Trophoblast cell (in vitro differentiated cells and primary cell): ENCODE data around the gene NR2F6.

Experiments used
- DNase-seq, 2 donors: peaks; one replicate each; pipeline ENCODE4 v3.0.0-alpha.2; 2016
- H2AFZ ChIP-seq: 2 replicates; pipeline ENCODE4 v1.6.1; 2013; ENCODE audit warnings: low read length, moderate library complexity, mild to moderate bottlenecking; ENCODE audit not compliant: insufficient read depth, poor library complexity
- H2AK5ac ChIP-seq: 2 replicates; pipeline ENCODE4 v1.6.1; 2013; ENCODE audit warnings: mild to moderate bottlenecking, low read length
- H2BK120ac ChIP-seq: 2 replicates; pipeline ENCODE4 v1.6.1; 2013; ENCODE audit warnings: low read length, mild to moderate bottlenecking, moderate library complexity; ENCODE audit not compliant: insufficient read depth, poor library complexity
- H2BK12ac ChIP-seq: 2 replicates; pipeline ENCODE4 v1.6.1; 2013; ENCODE audit warnings: mild to moderate bottlenecking, low read length, moderate library complexity
- H2BK5ac ChIP-seq: 2 replicates; pipeline ENCODE4 v1.6.1; 2013; ENCODE audit warnings: low read length, low read depth, moderate library complexity, mild to moderate bottlenecking; ENCODE audit not compliant: poor library complexity
- H3K14ac ChIP-seq: 2 replicates; pipeline ENCODE4 v1.6.1; 2013; ENCODE audit warnings: mild to moderate bottlenecking, low read length
- H3K18ac ChIP-seq: 2 replicates; pipeline ENCODE4 v1.6.1; 2013; ENCODE audit warnings: mild to moderate bottlenecking, low read length
- H3K23ac ChIP-seq: 2 replicates; pipeline ENCODE4 v1.6.1; 2013; ENCODE audit warnings: low read length
- H3K27ac ChIP-seq: 2 replicates; pipeline ENCODE4 v1.5.1; 2013; ENCODE audit warnings: low read depth, mild to moderate bottlenecking, inconsistent platforms, low read length, moderate library complexity
- H3K27me3 ChIP-seq: 2 replicates; pipeline ENCODE4 v1.6.1; 2013; ENCODE audit warnings: inconsistent platforms, mild to moderate bottlenecking, low read length, moderate library complexity; ENCODE audit not compliant: insufficient read depth
- H3K36me3 ChIP-seq, 2 experiments: 1 replicate in 1 of 2; 2 replicates in 1 of 2; pipeline ENCODE4 v1.6.1; 2013; ENCODE audit warnings: low read length in 2 of 2, mild to moderate bottlenecking in 2 of 2, moderate library complexity in 1 of 2; ENCODE audit not compliant: insufficient read depth in 2 of 2, control insufficient read depth in 1 of 2
- H3K4ac ChIP-seq: 2 replicates; pipeline ENCODE4 v1.6.1; 2013; ENCODE audit warnings: low read depth, mild to moderate bottlenecking, low read length, moderate library complexity
- H3K4me1 ChIP-seq, 2 experiments: 1 replicate in 1 of 2; 2 replicates in 1 of 2; pipeline ENCODE4 v1.6.1; 2013; ENCODE audit warnings: low read length in 2 of 2, mild to moderate bottlenecking in 2 of 2, moderate library complexity in 1 of 2; ENCODE audit not compliant: insufficient read depth in 2 of 2, control insufficient read depth in 1 of 2
- H3K4me2 ChIP-seq: 2 replicates; pipeline ENCODE4 v1.6.1; 2013; ENCODE audit warnings: inconsistent platforms, mild to moderate bottlenecking, low read length, moderate library complexity
- H3K4me3 ChIP-seq: 2 replicates; pipeline ENCODE4 v1.5.1; 2013; ENCODE audit warnings: mild to moderate bottlenecking, low read depth, low read length, inconsistent platforms
- H3K79me1 ChIP-seq: one replicate; pipeline ENCODE4 v1.6.1; 2013; ENCODE audit warnings: low read length
- H3K79me2 ChIP-seq: 2 replicates; pipeline ENCODE4 v1.6.1; 2013; ENCODE audit warnings: low read length, mild to moderate bottlenecking; ENCODE audit not compliant: control insufficient read depth, insufficient read depth, poor library complexity
- H3K9ac ChIP-seq: 2 replicates; pipeline ENCODE4 v1.6.1; 2013; ENCODE audit warnings: mild to moderate bottlenecking, low read length
- H3K9me3 ChIP-seq: 2 replicates; pipeline ENCODE4 v1.6.1; 2013; ENCODE audit warnings: low read depth, mild to moderate bottlenecking, control low read depth, inconsistent platforms, low read length; ENCODE audit not compliant: insufficient read depth
- H4K12ac ChIP-seq: 2 replicates; pipeline ENCODE4 v1.6.1; 2013; ENCODE audit warnings: low read depth, mild to moderate bottlenecking, low read length, moderate library complexity
- H4K8ac ChIP-seq: 2 replicates; pipeline ENCODE4 v1.6.1; 2013; ENCODE audit warnings: low read depth, mild to moderate bottlenecking, low read length, moderate library complexity
- H4K91ac ChIP-seq: one replicate; pipeline ENCODE4 v1.6.1; 2013; ENCODE audit warnings: low read depth, mild to moderate bottlenecking, low read length, moderate library complexity
- WGBS: extraction: QIAGEN DNeasy Blood & Tissue Kit; methylation state at CpG from one replicate; pipeline ENCODE4 v1.1.7; 2013; ENCODE audit warnings: missing lambda C conversion rate; ENCODE audit not compliant: insufficient read length, insufficient coverage; ENCODE audit errors: extremely low coverage; 5-methylcytosine and 5-hydroxymethylcytosine counted together

NR2F6 gene

GRCh38 chr19:17185590-17185989 is 60.1 kb downstream of the NR2F6 start:
- H3K79me1 ChIP-seq = no peaks in the 10 kb centered on the region
- no peak overlapping the region for H2BK120ac ChIP-seq
- H2AK5ac ChIP-seq = no peak overlapping the region
- H3K4ac ChIP-seq = no peak overlapping the region
- no peak for DNase-seq
- no peak overlapping the region for H3K23ac ChIP-seq
- H3K18ac ChIP-seq = no peak overlapping the region
- H3K14ac ChIP-seq = no peak overlapping the region
- no peak overlapping the region for H3K27ac ChIP-seq
- H4K12ac ChIP-seq = no peak overlapping the region
- H2AFZ ChIP-seq = no peak overlapping the region
- no peaks in the 10 kb centered on the region for H3K9me3 ChIP-seq
- H4K8ac ChIP-seq = no peak overlapping the region
- peaks cover 63 to 75% of the 10 kb centered on the region in 2 experiments for H3K36me3 ChIP-seq
- H3K4me3 ChIP-seq = no peak overlapping the region
- no peak overlapping the region for H2BK5ac ChIP-seq
- H3K4me2 ChIP-seq = no peak overlapping the region
- H2BK12ac ChIP-seq = no peak overlapping the region
- no peak overlapping the region for H4K91ac ChIP-seq
- WGBS = no CpG with 5 or more reads among the region's 8 CpGs
- H3K27me3 ChIP-seq = no peaks in the 10 kb centered on the region
- H3K4me1 ChIP-seq = no peaks in the 10 kb centered on the region
- no peak overlapping the region for H3K9ac ChIP-seq
- H3K79me2 ChIP-seq = no peaks in the 10 kb centered on the region

- H3K27me3 ChIP-seq = no peaks in the 10 kb centered on the region
- H2BK120ac ChIP-seq = no peak overlapping the region
- peak in 1 of 2 donors; percentile 33 for DNase-seq
- no peak overlapping the region for H3K27ac ChIP-seq
- H3K4me3 ChIP-seq = no peak overlapping the region
- H3K14ac ChIP-seq = no peak overlapping the region
- H3K4me2 ChIP-seq = no peak overlapping the region
- no peak overlapping the region for H4K91ac ChIP-seq
- no CpG with 5 or more reads among the region's 12 CpGs for WGBS
- no peak overlapping the region for H2BK12ac ChIP-seq
- H3K36me3 ChIP-seq = peaks cover 58 to 70% of the 10 kb centered on the region in 2 experiments
- no peak overlapping the region for H3K18ac ChIP-seq
- H3K9me3 ChIP-seq = no peaks in the 10 kb centered on the region
- H3K79me2 ChIP-seq = no peaks in the 10 kb centered on the region
- no peak overlapping the region for H4K8ac ChIP-seq
- H3K4me1 ChIP-seq = no peaks in the 10 kb centered on the region
- no peak overlapping the region for H2BK5ac ChIP-seq
- H3K9ac ChIP-seq = no peak overlapping the region
- H3K79me1 ChIP-seq = no peaks in the 10 kb centered on the region
- H3K23ac ChIP-seq = no peak overlapping the region
- no peak overlapping the region for H2AK5ac ChIP-seq
- H4K12ac ChIP-seq = no peak overlapping the region
- H2AFZ ChIP-seq = no peak overlapping the region
- H3K4ac ChIP-seq = no peak overlapping the region
Observed at GRCh38 chr19:17184371-17184841, 61.3 kb downstream of the NR2F6 start.

GRCh38 chr19:17183858-17184321 is 61.8 kb downstream of the NR2F6 start:
- Histone ChIP-seq H2BK120ac (no peak overlapping the region), H3K27me3 (no peaks in the 10 kb centered on the region), H3K9me3 (no peaks in the 10 kb centered on the region), H3K4me2 (no peak overlapping the region), H2AK5ac (no peak overlapping the region), H4K12ac (no peak overlapping the region), H3K4ac (no peak overlapping the region), H3K14ac (no peak overlapping the region), H4K8ac (no peak overlapping the region), H3K4me3 (no peak overlapping the region), H3K27ac (no peak overlapping the region), H2BK12ac (no peak overlapping the region), H4K91ac (no peak overlapping the region), H3K18ac (no peak overlapping the region), H2AFZ (no peak overlapping the region), H3K4me1 (no peaks in the 10 kb centered on the region), H3K79me2 (no peaks in the 10 kb centered on the region), H3K36me3 (peaks cover 55 to 68% of the 10 kb centered on the region in 2 experiments), H3K9ac (no peak overlapping the region), H2BK5ac (no peak overlapping the region), H3K23ac (no peak overlapping the region), H3K79me1 (no peaks in the 10 kb centered on the region)
- WGBS = no CpG with 5 or more reads among the region's 11 CpGs
- no peak for DNase-seq

GRCh38 chr19:17183271-17183761 is 62.4 kb downstream of the NR2F6 start:
- Histone ChIP-seq H2BK5ac (no peak overlapping the region), H4K91ac (no peak overlapping the region), H3K4me2 (no peak overlapping the region), H3K79me1 (no peaks in the 10 kb centered on the region), H3K4me3 (no peak overlapping the region), H3K14ac (no peak overlapping the region), H3K9ac (no peak overlapping the region), H3K18ac (no peak overlapping the region), H3K23ac (no peak overlapping the region), H2BK120ac (no peak overlapping the region), H2BK12ac (no peak overlapping the region), H3K4me1 (no peaks in the 10 kb centered on the region), H4K8ac (no peak overlapping the region), H3K9me3 (no peaks in the 10 kb centered on the region), H3K79me2 (no peaks in the 10 kb centered on the region), H2AFZ (no peak overlapping the region), H4K12ac (no peak overlapping the region), H3K27me3 (no peaks in the 10 kb centered on the region), H3K36me3 (peaks cover 57 to 67% of the 10 kb centered on the region in 2 experiments), H3K27ac (no peak overlapping the region), H2AK5ac (no peak overlapping the region), H3K4ac (no peak overlapping the region)
- WGBS = no CpG with 5 or more reads among the region's 14 CpGs
- no peak for DNase-seq
